GM23338 (cell line): Measurements from ENCODE around the gene RLN2. TPM values are rescaled to one million over a fixed set of nuclear protein-coding genes. Genes with fewer than 3 reads are reported as not detected.

Source experiments
- ATAC-seq: fragments of 200-7000 bp; cut with Tn5 transposase; 3 replicates; pipeline ENCODE4 v1.9.1; 2020
- DNase-seq: peaks from one replicate; pipeline ENCODE4 v3.0.0-alpha.2; 2015; ENCODE audit warnings: low spot score
- H2AFZ ChIP-seq: fragments of 200-600 bp; sonication (generic); 2 replicates; pipeline ENCODE4 v1.8.0; 2016; ENCODE audit warnings: antibody characterized with exemption, mild to moderate bottlenecking, moderate library complexity
- H3F3A ChIP-seq: fragments of 200-600 bp; sonication (generic); replicated peaks from 2 replicates; pipeline ENCODE4 v1.8.0; 2017; ENCODE audit warnings: antibody characterized with exemption, mixed run types, low read depth
- H3K27ac ChIP-seq: fragments of 200-600 bp; sonication (generic); 2 replicates; pipeline ENCODE4 v1.6.1; 2016; ENCODE audit warnings: low read depth
- H3K27me3 ChIP-seq: fragments of 200-600 bp; sonication (generic); 2 replicates; pipeline ENCODE4 v1.8.0; 2016; ENCODE audit warnings: mild to moderate bottlenecking, mixed run types, moderate library complexity; ENCODE audit not compliant: insufficient read depth
- H3K36me3 ChIP-seq: fragments of 200-600 bp; sonication (generic); 2 replicates; pipeline ENCODE4 v1.8.0; 2016; ENCODE audit warnings: mild to moderate bottlenecking; ENCODE audit not compliant: insufficient read depth
- H3K4me1 ChIP-seq: fragments of 200-600 bp; sonication (generic); 2 replicates; pipeline ENCODE4 v1.8.0; 2016; ENCODE audit warnings: mild to moderate bottlenecking, moderate library complexity; ENCODE audit not compliant: insufficient read depth
- H3K4me2 ChIP-seq: fragments of 200-600 bp; sonication (generic); 2 replicates; pipeline ENCODE4 v1.7.1; 2017; ENCODE audit warnings: mixed run types
- H3K4me3 ChIP-seq: fragments of 200-600 bp; sonication (generic); 2 replicates; pipeline ENCODE4 v1.6.1; 2016; ENCODE audit warnings: mixed run types
- H3K79me2 ChIP-seq: fragments of 200-600 bp; sonication (generic); replicated peaks from 2 replicates; pipeline ENCODE4 v1.8.0; 2017; ENCODE audit warnings: mild to moderate bottlenecking; ENCODE audit not compliant: insufficient read depth
- H3K9me2 ChIP-seq: fragments of 200-600 bp; sonication (generic); 2 replicates; pipeline ENCODE4 v1.8.0; 2017; ENCODE audit not compliant: insufficient read depth
- H4K20me1 ChIP-seq: fragments of 200-600 bp; sonication (generic); replicated peaks from 2 replicates; pipeline ENCODE4 v1.8.0; 2017; ENCODE audit warnings: mild to moderate bottlenecking; ENCODE audit not compliant: insufficient read depth
- H3K27ac Mint-ChIP-seq: 2 replicates; pipeline ENCODE4 v1.8.0; 2020; ENCODE audit warnings: inconsistent platforms, mild to moderate bottlenecking, moderate library complexity, mixed read lengths
- H3K27me3 Mint-ChIP-seq: 3 replicates; pipeline ENCODE4 v1.8.0; 2022; ENCODE audit warnings: low read depth, mild to moderate bottlenecking, moderate library complexity, mixed read lengths, inconsistent platforms; ENCODE audit not compliant: insufficient read depth, poor library complexity
- H3K36me3 Mint-ChIP-seq: 3 replicates; pipeline ENCODE4 v1.8.0; 2021; ENCODE audit warnings: low read depth, mild to moderate bottlenecking, inconsistent platforms, moderate library complexity, mixed read lengths
- H3K4me1 Mint-ChIP-seq: 3 replicates; pipeline ENCODE4 v1.8.0; 2020; ENCODE audit warnings: mild to moderate bottlenecking, inconsistent platforms, mixed read lengths
- H3K4me3 Mint-ChIP-seq: 3 replicates; pipeline ENCODE4 v1.8.0; 2021; ENCODE audit warnings: moderate library complexity, mild to moderate bottlenecking, inconsistent platforms, mixed read lengths
- H3K9me3 Mint-ChIP-seq: 3 replicates; pipeline ENCODE4 v1.8.0; 2020; ENCODE audit warnings: moderate library complexity, mild to moderate bottlenecking, inconsistent platforms, mixed read lengths
- EZH2 ChIP-seq: fragments of 200-600 bp; sonication (generic); IDR thresholded peaks from one replicate; pipeline ENCODE4 v1.8.0; 2017; ENCODE audit warnings: antibody characterized with exemption, mild to moderate bottlenecking, low read depth; ENCODE audit not compliant: unreplicated experiment
- JUNB ChIP-seq: IDR thresholded peaks from one replicate; pipeline ENCODE4 v1.6.1; 2016; ENCODE audit warnings: antibody characterized with exemption; ENCODE audit not compliant: unreplicated experiment
- REST ChIP-seq: IDR thresholded peaks from one replicate; pipeline ENCODE4 v1.6.1; 2018; ENCODE audit warnings: antibody characterized with exemption; ENCODE audit not compliant: unreplicated experiment
- STAT1 ChIP-seq: IDR thresholded peaks from one replicate; pipeline ENCODE4 v1.6.1; 2016; ENCODE audit warnings: antibody characterized with exemption; ENCODE audit not compliant: unreplicated experiment
- ZNF114 ChIP-seq: fragments of 250-450 bp; sonication (Bioruptor Pico); IDR thresholded peaks from 2 replicates; pipeline ENCODE4 v1.5.0; 2020; ENCODE audit warnings: mild to moderate bottlenecking, moderate library complexity
- polyA plus RNA-seq: library from polyadenylated mRNA; unstranded; fragments of >200 nt; fragmentation: Nextera tagmentation; extraction: Ambion mirVana; gene quantifications from 2 replicates; pipeline ENCODE4 v1.2.1, GENCODE V29; 2016
- total RNA-seq: library from RNA; depleted of rRNA; stranded (reverse); fragments of >200 nt; shearing (Covaris generic); gene quantifications from 2 replicates; pipeline ENCODE4 v1.2.3, GENCODE V29; 2014
- TF ChIP-seq, protein P1 (sequence below): fragments of 250-450 bp; sonication (Bioruptor Pico); IDR thresholded peaks from 2 replicates; pipeline ENCODE4 v1.5.0; 2020; ENCODE audit warnings: mild to moderate bottlenecking, moderate library complexity
- TF ChIP-seq, protein P2 (sequence below), 2 experiments: fragments of 200-600 bp in 1 of 2; sonication (generic) in 1 of 2; conservative IDR thresholded peaks; 2 replicates each; pipeline versions ENCODE4 v1.5.1 to v1.6.1; 2016 to 2017; ENCODE audit warnings: antibody characterized with exemption in 2 of 2, low read depth in 2 of 2, mild to moderate bottlenecking in 2 of 2, moderate library complexity in 1 of 2
- TF ChIP-seq, protein P3 (sequence below): IDR thresholded peaks from 2 replicates; pipeline ENCODE4 v1.6.1; 2016; ENCODE audit warnings: antibody characterized with exemption

The RLN2 gene
- total and polyA plus RNA-seq, 2 experiments from 2014 or later = 4.0 to 10.6 TPM

DNA sequence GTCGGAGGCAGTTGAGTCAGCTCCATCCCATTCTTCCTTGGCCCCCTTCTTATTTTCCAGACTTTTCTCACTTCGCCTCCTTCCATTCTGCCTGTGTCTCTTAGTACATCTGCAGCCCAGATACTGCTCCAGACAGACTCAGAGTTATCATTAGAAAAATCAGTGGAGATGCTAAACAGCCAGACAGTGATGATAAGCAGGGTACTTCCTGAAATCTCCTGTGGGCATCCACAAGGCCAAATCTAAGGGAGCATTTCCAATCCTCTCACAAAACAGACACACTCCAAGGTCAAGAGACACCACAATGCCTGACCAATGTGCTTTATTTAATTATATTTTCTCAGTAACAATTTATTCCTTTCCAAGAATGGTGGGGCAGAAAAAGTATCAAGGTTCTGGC lies 49.7 kb upstream of the RLN2 start (continued):
- TF ChIP-seq, protein P1, sequence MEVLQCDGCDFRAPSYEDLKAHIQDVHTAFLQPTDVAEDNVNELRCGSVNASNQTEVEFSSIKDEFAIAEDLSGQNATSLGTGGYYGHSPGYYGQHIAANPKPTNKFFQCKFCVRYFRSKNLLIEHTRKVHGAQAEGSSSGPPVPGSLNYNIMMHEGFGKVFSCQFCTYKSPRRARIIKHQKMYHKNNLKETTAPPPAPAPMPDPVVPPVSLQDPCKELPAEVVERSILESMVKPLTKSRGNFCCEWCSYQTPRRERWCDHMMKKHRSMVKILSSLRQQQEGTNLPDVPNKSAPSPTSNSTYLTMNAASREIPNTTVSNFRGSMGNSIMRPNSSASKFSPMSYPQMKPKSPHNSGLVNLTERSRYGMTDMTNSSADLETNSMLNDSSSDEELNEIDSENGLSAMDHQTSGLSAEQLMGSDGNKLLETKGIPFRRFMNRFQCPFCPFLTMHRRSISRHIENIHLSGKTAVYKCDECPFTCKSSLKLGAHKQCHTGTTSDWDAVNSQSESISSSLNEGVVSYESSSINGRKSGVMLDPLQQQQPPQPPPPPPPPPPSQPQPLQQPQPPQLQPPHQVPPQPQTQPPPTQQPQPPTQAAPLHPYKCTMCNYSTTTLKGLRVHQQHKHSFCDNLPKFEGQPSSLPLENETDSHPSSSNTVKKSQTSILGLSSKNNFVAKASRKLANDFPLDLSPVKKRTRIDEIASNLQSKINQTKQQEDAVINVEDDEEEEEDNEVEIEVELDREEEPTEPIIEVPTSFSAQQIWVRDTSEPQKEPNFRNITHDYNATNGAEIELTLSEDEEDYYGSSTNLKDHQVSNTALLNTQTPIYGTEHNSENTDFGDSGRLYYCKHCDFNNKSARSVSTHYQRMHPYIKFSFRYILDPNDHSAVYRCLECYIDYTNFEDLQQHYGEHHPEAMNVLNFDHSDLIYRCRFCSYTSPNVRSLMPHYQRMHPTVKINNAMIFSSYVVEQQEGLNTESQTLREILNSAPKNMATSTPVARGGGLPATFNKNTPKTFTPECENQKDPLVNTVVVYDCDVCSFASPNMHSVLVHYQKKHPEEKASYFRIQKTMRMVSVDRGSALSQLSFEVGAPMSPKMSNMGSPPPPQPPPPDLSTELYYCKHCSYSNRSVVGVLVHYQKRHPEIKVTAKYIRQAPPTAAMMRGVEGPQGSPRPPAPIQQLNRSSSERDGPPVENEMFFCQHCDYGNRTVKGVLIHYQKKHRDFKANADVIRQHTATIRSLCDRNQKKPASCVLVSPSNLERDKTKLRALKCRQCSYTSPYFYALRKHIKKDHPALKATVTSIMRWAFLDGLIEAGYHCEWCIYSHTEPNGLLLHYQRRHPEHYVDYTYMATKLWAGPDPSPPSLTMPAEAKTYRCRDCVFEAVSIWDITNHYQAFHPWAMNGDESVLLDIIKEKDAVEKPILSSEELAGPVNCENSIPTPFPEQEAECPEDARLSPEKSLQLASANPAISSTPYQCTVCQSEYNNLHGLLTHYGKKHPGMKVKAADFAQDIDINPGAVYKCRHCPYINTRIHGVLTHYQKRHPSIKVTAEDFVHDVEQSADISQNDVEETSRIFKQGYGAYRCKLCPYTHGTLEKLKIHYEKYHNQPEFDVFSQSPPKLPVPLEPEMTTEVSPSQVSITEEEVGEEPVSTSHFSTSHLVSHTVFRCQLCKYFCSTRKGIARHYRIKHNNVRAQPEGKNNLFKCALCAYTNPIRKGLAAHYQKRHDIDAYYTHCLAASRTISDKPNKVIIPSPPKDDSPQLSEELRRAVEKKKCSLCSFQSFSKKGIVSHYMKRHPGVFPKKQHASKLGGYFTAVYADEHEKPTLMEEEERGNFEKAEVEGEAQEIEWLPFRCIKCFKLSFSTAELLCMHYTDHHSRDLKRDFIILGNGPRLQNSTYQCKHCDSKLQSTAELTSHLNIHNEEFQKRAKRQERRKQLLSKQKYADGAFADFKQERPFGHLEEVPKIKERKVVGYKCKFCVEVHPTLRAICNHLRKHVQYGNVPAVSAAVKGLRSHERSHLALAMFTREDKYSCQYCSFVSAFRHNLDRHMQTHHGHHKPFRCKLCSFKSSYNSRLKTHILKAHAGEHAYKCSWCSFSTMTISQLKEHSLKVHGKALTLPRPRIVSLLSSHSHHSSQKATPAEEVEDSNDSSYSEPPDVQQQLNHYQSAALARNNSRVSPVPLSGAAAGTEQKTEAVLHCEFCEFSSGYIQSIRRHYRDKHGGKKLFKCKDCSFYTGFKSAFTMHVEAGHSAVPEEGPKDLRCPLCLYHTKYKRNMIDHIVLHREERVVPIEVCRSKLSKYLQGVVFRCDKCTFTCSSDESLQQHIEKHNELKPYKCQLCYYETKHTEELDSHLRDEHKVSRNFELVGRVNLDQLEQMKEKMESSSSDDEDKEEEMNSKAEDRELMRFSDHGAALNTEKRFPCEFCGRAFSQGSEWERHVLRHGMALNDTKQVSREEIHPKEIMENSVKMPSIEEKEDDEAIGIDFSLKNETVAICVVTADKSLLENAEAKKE (CRISPR knock-in tag) = no peak
- TF ChIP-seq JUNB = no peak
- TF ChIP-seq, protein P2, sequence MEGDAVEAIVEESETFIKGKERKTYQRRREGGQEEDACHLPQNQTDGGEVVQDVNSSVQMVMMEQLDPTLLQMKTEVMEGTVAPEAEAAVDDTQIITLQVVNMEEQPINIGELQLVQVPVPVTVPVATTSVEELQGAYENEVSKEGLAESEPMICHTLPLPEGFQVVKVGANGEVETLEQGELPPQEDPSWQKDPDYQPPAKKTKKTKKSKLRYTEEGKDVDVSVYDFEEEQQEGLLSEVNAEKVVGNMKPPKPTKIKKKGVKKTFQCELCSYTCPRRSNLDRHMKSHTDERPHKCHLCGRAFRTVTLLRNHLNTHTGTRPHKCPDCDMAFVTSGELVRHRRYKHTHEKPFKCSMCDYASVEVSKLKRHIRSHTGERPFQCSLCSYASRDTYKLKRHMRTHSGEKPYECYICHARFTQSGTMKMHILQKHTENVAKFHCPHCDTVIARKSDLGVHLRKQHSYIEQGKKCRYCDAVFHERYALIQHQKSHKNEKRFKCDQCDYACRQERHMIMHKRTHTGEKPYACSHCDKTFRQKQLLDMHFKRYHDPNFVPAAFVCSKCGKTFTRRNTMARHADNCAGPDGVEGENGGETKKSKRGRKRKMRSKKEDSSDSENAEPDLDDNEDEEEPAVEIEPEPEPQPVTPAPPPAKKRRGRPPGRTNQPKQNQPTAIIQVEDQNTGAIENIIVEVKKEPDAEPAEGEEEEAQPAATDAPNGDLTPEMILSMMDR (conservative IDR thresholded peaks at IDR 0.05; ENCODE audit: low read depth in 2 of 2) = no peak

DNA sequence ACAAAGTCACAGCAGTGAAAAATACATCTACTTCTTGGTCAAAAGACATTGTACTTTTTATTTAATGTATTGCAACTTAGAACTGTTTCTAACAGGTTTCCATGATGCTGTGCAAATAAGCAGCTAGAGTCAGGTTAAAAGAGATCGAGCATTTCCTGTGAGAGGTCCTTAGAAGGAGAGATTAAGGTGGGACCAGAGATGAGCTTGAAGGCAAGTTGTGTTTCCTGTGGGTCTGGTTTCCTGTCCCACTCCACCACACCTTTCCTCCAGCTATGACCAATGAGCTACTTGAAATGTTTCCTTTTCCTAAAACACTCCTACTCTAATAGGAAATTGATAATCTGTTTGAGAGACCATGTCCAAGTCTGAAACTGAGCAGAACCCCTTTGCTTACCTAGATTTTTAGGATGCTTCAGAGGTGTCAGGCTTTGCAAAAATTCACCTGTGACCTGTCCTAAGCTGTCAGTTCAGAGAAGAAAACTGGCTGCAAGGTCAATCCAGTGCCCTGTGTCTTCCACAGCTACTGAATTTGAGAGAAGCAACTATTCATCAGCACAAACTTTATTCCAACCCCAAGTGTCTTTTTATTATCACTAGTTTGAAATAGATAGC lies 48.2 kb upstream of the RLN2 start:
- no peak overlapping the region for H3K4me3 Mint-ChIP-seq
- TF ChIP-seq ZNF114 (CRISPR knock-in tag) (no peak), REST (no peak), EZH2 (no peak), STAT1 (no peak)
- TF ChIP-seq, protein P3, sequence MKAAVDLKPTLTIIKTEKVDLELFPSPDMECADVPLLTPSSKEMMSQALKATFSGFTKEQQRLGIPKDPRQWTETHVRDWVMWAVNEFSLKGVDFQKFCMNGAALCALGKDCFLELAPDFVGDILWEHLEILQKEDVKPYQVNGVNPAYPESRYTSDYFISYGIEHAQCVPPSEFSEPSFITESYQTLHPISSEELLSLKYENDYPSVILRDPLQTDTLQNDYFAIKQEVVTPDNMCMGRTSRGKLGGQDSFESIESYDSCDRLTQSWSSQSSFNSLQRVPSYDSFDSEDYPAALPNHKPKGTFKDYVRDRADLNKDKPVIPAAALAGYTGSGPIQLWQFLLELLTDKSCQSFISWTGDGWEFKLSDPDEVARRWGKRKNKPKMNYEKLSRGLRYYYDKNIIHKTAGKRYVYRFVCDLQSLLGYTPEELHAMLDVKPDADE = no peak

More for the DNA sequence above, 48.2 kb upstream of the RLN2 start:
- Histone ChIP-seq H3K36me3 (no peaks in the 10 kb centered on the region), H3K27me3 (no peaks in the 10 kb centered on the region), H4K20me1 (no peaks in the 10 kb centered on the region), H3K27ac (no peak overlapping the region), H3K4me1 (no peaks in the 10 kb centered on the region), H3F3A (no peaks in the 10 kb centered on the region), H3K9me2 (no peaks in the 10 kb centered on the region), H3K4me3 (no peak overlapping the region), H2AFZ (no peak overlapping the region), H3K4me2 (no peak overlapping the region), H3K79me2 (no peaks in the 10 kb centered on the region)
- H3K36me3 Mint-ChIP-seq = no peaks in the 10 kb centered on the region
- no peak for DNase-seq
- no peaks in the 10 kb centered on the region for H3K4me1 Mint-ChIP-seq
- H3K9me3 Mint-ChIP-seq = peaks cover 2% of the 10 kb centered on the region; the same call in 1 of the 3 replicates
- no peak for ATAC-seq
- H3K27ac Mint-ChIP-seq = no peak overlapping the region
- H3K27me3 Mint-ChIP-seq = no peaks in the 10 kb centered on the region
